ENCODE data around the gene RALGPS2.

The RALGPS2 gene

GRCh38 chr1:178940068-178940765 lies 215.2 kb downstream of the RALGPS2 start:
- ATAC-seq = no peak
- TF ChIP-seq PPARA (CRISPR knock-in tag; IDR thresholded peaks at IDR 0.05; ENCODE audit: borderline replicate concordance) = no peak
- TF ChIP-seq ZNF70 (CRISPR knock-in tag; IDR thresholded peaks at IDR 0.05) = no peak
- TF ChIP-seq CREB5 (CRISPR knock-in tag; IDR thresholded peaks at IDR 0.05; ENCODE audit: low read depth) = no peak
- TF ChIP-seq ARNTL (CRISPR knock-in tag; IDR thresholded peaks at IDR 0.05; ENCODE audit: borderline replicate concordance, low read depth) = no peak
- no peak for TF ChIP-seq POU6F1 (CRISPR knock-in tag; IDR thresholded peaks at IDR 0.05; ENCODE audit: borderline replicate concordance, low read depth)
- TF ChIP-seq TCF4 (CRISPR knock-in tag; IDR thresholded peaks at IDR 0.05; ENCODE audit: borderline replicate concordance) = no peak
- TF ChIP-seq CSRNP3 (CRISPR knock-in tag; IDR thresholded peaks at IDR 0.05) = no peak
- no peak for TF ChIP-seq TSHZ2 (CRISPR knock-in tag; IDR thresholded peaks at IDR 0.05)
- TF ChIP-seq GLIS3 (CRISPR knock-in tag; IDR thresholded peaks at IDR 0.05) = no peak
- TF ChIP-seq ZC3H10 (CRISPR knock-in tag; IDR thresholded peaks at IDR 0.05) = no peak
- no peak for TF ChIP-seq PATZ1 (CRISPR knock-in tag; IDR thresholded peaks at IDR 0.05; ENCODE audit: borderline replicate concordance)
- TF ChIP-seq ZNF565 (CRISPR knock-in tag; conservative IDR thresholded peaks at IDR 0.05; ENCODE audit: low read depth) = no peak
- TF ChIP-seq ESRRG (CRISPR knock-in tag; IDR thresholded peaks at IDR 0.05) = no peak
- no peak for TF ChIP-seq RARB (CRISPR knock-in tag; IDR thresholded peaks at IDR 0.05)
- no peak for TF ChIP-seq CSDC2 (CRISPR knock-in tag; IDR thresholded peaks at IDR 0.05)

- TF ChIP-seq SNAI2 (CRISPR knock-in tag; IDR thresholded peaks at IDR 0.05) (no peak), ESRRG (CRISPR knock-in tag; IDR thresholded peaks at IDR 0.05) (no peak), PPARA (CRISPR knock-in tag; IDR thresholded peaks at IDR 0.05; ENCODE audit: borderline replicate concordance) (no peak), PATZ1 (CRISPR knock-in tag; IDR thresholded peaks at IDR 0.05; ENCODE audit: borderline replicate concordance) (no peak), ZNF565 (CRISPR knock-in tag; conservative IDR thresholded peaks at IDR 0.05; ENCODE audit: low read depth) (no peak), ISL1 (CRISPR knock-in tag; IDR thresholded peaks at IDR 0.05) (no peak), TSHZ2 (CRISPR knock-in tag; IDR thresholded peaks at IDR 0.05) (no peak), ZC3H10 (CRISPR knock-in tag; IDR thresholded peaks at IDR 0.05) (no peak), CSRNP3 (CRISPR knock-in tag; IDR thresholded peaks at IDR 0.05) (no peak), ARNTL (CRISPR knock-in tag; IDR thresholded peaks at IDR 0.05; ENCODE audit: borderline replicate concordance, low read depth) (no peak), CREB5 (CRISPR knock-in tag; IDR thresholded peaks at IDR 0.05; ENCODE audit: low read depth) (no peak)
- ATAC-seq = no peak
These were observed 216.2 kb downstream of the RALGPS2 start for GRCh38 chr1:178941261-178941689.
